HG03571 (cell line): Measurements from ENCODE around the gene MFRP.
"Not testable (repeated sequence)": the region's sequence is repeated elsewhere in the genome, so short reads cannot be mapped to it uniquely, and the experiment has no call there.

ENCODE experiments used
- ATAC-seq: cut with Tn5 transposase; IDR thresholded peaks from one replicate; pipeline ENCODE4 v1.9.1; 2021; ENCODE audit not compliant: unreplicated experiment

The MFRP gene

DNA sequence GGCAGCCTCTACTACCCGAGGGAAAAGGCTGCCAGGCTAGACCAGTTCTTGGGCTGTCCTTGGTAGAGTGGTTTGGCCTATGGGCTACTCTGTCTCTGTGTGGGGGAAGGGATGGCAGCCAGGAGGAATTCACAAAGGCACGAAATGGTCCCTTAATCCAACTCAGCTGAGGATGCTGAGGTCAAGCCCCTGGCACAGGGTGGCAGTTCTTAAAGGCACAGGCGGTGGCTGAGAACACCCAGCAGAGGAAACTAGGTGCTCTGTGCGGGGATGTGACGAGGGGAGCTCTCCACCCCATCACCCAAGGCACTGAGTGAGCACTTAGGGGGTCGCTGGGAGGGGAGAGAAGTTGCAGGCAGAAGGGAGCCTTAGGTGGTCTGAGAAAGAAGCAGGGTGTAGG is at the start of gene MFRP:
MFRP (minus strand) TSS at position 101 of the 400 bp plus-strand sequence. CDS start 192 bp downstream, outside the sequence.
- ATAC-seq: no peak

DNA sequence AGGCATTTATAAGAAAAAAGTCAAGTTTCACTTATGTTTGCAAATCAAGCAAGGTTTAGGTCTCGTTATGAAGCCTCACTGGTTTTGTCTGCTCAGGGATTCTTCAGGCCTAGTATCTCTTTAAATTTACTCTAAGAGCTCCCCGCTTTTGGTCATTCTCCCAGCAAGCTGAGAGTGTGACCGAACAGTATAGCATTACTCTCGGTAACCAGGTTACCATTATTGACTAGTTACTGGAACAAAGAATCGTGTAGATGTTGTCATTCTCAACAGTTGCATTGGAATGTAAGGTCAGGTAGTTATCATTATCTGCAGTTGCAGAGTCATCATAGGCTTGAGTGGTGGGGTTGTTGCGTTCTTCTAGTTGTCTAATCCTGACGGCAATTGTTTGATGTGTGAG is 44.8 kb upstream of the MFRP start:
- no peak for ATAC-seq

DNA sequence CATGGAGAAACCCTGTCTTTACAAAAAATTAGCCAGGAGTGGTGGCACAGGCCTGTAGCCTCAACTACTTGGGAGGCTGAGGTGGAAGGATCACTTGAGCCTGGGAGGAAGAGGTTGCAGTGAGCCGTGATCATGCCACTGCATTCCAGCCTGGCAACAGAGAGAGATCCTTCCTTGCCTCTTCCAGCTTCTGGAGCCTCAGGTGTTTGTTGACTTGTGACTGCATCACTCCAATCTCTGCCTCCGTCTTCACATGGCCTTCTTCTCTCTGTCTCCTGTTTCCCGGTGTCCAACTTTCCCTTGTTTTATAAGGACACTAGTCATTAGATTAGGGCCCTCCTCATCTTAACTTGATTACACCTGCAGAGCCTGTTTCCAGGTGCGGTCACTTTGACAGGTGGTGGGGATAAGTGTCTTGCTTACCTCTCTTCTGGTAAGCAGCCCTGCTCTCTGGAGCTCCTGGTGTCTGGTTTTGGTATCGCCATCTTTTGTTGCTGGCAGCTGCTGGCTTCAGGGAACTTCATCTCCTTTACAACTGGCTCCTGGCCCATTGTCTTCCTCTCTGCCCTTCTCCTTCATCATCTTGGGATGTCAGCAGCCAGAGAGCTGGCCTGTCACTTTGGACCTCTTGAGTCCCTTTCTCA is 43.2 kb upstream of the MFRP start:
- no peak for ATAC-seq

DNA sequence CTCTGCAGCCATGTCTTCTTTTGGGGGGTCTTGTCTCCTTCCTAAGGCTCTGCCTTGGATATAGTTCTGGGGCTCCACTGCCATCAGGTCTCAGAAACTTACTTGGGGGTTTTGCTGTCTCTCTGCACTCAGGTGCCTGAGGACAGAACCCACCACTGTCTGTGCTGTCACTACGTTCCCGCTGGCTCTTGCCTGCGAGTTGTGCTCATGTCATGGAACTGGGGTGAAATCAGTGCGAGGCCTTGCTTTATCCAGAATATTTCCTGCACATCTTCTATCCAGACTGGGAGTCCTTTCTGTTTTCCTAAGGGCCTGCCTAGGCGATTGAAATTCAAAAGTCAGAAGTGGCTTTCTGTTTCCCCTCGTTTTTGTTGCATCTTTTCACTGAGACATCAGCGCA is 41.6 kb upstream of the MFRP start:
- ATAC-seq: no peak

DNA sequence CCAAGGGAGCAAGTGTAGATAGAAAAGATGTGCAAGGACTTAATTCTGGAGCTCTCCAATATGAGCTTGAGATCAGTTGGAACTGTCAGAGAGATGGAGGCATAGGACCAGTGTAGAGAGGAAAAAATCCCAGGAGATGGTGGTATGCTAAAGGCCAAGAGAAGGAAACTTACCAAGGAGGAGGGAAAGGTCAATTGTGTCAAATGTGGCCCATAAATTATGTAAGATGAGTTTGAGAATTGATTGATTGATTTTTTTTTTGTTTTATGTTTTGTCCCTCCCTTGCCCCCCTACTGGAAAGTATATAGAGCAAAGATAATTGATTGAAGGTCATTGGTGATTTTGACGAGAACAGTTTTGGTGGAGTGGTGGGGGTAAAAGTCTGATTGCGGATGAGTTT is 37.8 kb upstream of the MFRP start:
- ATAC-seq: no peak

DNA sequence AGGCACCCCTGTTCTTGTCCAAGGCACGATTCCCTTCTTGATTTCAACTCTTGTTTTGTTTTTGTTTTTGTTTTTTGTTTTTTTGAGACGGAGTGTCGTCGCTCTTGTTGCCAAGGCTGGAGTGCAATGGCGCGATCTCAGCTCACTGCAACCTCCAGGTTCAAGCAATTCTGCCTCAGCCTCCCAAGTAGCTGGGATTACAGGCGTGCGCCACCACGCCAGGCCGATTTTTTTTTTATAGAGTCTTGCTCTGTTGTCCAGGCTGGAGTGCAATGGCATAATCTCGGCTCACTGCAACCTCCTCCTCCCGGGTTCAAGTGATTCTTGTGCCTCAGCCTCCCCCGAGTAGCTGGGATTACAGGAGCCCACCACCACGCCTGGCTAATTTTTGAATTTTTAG is 36.0 kb upstream of the MFRP start:
- not testable (repeated sequence) for ATAC-seq

DNA sequence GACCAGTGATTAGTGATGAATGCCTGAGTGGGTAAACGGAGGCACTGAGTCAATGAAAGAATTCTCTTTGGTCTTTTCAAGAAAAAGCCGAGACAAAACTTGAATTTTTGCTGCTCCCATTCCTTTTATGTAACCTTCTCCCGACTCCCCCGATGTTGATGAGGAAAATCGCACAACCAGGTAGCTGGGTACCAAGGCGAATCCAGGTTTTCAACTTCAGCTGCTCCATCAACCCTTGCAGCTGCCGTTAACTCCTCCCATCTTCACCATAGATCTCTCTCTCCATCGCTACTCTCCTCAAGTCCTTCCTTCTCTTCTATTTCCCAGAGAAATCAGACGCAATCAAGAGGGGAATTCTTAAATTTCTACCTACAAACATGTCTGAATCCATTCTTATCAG is 35.6 kb upstream of the MFRP start:
- no peak for ATAC-seq

DNA sequence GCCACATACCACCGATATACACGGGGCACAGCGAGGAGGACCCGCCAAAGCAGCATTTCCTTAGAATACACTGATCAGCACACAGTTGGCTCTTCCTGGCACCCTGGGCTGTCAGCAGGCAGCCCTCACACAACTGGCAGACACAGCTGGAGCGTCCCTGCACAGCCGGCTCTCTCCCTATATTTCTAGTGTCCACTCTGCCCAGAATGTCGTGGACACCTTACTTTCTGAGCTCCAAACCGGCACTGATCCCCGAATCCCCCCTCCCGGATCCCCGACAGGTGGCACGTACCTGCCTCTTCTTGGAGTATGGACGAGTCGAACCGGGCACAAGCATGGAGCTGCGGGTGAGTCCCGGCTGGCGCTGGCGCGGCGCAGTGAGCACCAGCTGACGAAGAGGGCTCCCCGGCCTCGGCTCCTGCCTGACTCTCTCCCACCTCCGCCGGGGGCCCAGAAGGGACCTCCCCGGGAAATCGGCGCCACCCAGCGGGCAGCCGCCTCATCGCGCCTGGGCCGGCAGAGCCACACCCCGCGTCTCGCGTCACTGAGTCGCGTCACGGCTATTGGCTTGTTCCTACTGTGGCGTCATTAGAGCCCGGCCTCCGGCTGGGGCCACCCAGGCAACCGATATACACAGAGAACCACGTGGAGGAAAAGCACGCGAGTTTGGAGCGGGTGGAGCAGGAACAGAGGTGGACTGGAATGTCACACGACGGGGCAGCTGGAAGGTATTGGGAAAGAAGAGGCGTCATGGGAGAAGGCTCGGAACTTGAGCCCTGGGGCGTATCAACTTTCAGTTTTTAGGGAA is 34.9 kb upstream of the MFRP start, which contains the start of gene USP2:
USP2 (minus strand) TSS at position 510 of the 808 bp plus-strand sequence. CDS start 8,210 bp downstream, outside the sequence.
- peak; percentile 98 for ATAC-seq

DNA sequence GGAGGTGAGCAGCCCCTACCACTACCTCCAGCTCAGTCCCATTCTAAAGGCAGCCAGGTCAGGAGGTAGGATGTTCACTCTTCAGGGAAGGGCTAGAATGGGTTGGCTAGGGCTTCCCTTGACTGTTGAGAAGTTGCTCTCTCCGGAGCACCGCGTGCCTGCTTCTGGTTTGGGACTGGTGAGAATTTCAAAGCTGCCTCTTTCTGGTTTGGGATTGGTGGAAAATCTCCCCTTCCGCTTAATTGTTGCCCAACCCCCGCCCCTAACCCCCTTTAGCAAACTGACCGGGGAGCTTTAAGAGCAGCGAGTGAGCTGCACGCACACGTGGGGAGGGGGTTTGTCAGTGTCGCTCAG is 34.3 kb upstream of the MFRP start:
- ATAC-seq: no peak

DNA sequence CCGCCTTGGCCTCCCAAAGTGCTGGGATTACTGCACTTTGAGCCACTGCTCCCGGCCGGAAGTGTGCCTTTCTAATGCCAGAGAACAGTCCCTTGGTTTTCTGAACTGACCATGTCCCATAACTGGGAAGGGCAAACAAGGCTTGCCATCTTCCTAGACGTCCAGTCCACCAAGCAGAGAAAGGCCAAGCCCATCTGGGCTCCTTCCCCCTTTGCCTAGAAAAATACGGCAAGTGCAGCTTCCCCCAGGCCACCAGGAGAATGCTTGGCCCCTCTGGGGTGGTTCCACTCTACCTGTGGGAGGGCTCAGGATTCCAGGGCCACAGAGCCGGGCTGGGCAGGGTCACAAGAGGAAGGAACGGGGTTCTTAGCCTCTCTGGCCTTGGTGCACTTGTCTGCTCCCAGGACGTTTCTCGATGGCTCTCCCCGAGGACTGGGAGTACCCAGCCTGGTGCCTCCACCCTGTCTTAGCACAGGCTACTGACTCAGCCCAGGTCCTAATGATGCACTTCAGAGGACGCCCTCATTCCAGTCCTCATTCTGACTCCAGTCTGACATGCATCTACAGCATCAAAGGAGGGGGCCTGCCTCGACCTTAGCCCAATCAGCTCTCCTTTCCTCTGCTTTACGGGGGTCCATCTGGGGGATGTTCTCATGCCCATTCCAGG is 33.8 kb upstream of the MFRP start:
- no peak for ATAC-seq

DNA sequence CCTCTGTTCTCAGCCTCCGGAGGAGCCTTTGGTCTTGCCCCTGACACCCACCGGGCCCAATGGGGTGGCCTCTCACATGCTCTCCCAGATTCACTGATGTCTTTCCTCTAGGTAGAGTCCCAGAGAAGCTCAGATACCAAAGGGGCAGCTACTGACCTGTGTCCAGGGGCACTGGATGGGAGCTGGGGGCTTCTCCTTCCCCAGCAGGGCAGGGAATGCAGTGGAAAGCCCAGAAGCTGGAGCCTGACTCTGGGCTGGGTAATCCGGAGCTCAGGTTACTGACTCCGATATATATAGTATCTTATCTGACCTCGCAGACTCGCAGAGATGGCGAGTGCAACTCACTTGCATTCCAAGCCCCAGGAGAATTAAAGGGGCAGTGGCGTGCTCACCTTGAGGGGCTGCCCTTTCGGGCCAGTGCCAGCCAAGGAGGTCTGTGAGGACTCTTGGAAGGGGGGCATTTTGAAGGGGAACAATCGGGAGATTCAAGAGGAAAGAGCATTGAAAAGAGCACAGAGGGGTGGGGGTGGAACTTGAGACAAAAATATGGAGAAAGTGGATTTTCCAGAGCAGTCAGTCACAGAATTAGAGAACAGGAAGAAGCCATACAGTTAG is 32.5 kb upstream of the MFRP start:
- no peak for ATAC-seq

DNA sequence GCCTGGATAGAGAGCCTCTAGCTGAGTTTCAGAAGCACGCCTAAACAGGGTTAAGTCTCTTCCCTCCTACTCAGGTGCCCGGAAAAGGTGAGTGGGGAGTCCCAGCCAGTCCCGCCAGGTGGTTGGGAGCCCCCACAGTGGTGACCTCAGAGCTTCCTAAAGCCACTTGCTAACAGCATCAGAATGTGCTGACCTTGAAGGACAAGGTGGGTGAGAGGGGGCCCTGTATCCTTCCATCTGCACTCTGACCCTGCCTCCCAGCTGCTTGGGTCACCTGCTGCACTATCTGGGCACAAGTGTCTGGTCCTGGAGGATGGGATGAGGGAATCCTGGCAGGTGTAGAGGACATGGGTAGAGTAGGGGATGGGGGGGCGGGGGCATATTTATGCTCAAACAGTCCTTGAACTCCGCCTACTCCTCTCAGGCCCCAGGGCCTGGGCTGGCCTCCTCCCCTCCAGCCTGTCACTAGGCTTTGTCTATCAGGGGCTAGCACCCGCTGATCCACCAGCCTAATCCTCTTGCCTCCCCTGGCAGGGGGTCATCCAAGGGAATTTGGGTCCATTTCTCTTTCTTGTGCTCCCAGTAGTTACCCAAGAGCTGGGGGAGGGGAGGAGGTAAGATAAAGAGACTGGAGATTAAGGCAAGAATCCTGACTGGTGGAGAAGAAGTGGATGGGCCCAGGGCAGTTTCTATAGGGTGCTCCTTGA is 31.6 kb upstream of the MFRP start:
- no peak for ATAC-seq

DNA sequence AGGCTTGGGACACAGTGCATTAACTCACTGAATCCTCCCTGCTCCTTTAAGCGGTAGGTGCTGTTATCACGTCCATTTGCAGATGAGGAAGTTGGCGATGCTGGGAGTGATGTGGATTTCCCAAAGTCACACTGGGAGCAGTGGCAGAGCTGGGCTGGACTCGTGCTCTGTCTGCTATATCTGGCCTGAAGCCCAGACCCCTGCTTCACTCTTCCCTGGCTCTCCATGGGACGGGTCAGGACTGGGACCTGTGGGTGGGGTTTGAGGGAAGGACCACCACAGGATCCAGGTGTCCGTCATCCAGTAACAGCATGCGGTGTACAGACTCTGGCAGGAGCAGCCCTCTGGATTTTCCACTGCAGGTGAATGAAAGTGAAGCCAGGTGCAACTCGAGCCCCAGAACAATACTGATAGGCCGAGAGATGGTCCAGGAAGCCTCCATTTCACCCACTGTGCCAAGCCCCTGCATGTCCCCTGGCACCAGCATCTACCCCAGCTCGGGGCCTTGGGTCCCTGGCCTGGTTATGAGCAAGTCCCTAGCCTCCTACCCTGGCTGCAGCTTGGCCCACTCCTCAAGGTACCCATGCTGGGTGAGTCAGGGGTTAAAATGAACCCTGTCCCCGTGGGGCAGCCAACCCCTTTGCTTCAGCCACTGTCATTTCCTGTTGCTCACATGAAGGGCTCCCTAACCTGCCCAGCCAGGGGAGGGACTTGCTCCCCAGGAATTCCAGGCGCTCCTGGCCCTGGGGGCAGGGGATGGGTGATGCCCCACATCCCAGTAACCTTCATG is 30.8 kb upstream of the MFRP start:
- ATAC-seq: no peak

DNA sequence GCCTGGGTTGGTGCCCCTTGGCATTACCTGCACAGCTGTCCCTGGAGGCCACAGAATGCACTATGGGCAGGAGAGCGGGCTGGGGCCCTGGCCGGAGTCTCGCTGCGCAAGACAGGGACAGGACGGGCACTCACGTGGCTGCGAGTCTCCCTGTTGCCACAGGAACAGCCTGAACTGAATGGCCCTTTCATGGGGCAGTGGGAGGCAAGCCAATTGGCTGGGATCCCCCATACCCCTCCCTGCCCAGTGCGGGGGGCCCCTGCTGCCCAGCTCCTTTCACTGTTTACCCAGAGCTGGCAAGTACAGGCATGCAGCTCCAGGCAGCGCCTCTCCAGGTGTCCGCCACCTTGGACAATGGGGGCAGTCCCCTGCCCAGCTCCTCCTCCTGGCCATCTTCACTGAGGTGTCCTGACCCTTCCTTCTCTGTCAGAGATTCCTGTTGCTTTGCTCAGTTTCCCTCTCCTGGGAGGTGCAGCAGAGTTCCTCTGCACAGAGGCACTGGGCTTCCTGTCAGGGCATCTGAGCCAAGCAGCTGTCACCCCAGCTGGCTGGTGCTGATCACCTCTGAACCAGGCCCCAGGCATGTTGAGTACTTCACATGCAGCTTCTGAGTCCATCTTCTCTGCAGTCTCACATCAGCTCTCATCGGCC is 29.8 kb upstream of the MFRP start:
- ATAC-seq: no peak

DNA sequence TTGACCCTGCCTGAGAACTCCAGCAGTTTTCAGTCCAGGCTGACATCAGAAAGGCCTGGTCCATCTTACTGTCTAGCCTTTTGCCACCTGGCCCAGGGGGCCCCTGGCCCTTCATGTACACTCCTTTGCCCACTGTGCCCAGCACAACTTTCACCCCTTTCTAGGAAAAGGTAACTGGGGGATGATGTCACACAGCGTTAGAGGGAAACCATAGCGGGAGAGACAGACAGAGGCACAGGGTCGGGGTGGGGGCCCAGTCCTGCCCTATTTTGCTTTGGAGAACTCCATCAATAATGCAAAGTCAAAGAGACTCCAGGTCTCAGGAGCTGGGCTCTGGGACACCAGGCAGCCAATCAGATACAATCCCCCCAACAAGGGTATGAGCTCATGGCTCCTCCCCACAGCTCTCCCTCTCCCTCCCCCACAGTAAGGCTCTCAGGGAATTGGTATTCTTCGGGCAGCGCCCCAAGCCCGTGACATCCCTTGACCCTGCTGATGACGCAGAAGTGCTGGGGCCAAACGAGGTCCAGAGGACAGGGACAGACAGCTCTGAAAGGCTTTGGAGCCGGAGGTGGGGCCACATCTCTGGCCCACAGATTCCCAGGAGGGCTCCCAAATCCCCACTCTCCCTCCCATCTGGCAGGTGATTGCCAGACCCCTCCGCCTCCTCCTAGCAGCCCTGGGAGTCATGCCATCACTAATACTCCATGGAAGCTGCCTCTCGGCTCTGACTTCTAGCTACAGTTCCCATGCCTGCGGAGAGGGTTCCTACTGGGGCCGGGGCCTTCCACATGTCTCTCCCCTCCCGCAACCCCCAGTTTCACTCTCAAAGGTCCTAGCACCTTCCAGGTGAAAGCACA is 29.1 kb upstream of the MFRP start:
- ATAC-seq: no peak

DNA sequence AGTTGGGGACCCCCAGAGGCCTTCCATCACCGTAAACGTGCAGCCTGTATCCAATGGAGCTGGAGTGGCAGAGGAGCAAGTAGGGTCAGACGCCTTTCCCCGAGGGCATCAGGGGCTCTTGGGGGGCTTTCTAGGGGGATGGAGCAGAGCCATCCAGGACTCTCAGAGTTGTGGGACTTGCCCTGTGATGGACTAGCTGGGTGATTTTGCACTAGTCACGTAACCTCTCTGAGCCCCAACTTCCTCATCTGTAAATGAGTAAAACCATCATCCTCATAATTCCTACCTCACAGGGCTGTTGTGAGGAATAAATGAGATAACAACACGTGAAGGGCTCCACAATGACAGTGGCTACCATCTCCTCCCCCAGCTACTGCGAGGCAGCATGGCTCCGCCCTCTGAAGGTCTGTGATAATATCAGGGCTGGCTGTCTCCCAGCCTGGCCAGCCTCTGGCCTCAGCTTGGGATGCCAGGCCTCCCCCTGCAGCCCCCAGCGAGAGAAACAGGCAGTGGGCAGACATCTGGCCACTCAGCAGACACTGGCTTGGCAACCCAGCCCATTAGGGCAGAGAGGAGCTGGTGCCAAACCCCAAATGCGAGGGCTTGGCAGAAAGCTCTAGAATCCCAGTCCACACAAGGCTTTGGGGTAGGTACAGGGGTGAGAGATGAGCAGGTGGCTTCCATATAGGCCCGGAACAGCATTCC is 28.3 kb upstream of the MFRP start:
- ATAC-seq: no peak

DNA sequence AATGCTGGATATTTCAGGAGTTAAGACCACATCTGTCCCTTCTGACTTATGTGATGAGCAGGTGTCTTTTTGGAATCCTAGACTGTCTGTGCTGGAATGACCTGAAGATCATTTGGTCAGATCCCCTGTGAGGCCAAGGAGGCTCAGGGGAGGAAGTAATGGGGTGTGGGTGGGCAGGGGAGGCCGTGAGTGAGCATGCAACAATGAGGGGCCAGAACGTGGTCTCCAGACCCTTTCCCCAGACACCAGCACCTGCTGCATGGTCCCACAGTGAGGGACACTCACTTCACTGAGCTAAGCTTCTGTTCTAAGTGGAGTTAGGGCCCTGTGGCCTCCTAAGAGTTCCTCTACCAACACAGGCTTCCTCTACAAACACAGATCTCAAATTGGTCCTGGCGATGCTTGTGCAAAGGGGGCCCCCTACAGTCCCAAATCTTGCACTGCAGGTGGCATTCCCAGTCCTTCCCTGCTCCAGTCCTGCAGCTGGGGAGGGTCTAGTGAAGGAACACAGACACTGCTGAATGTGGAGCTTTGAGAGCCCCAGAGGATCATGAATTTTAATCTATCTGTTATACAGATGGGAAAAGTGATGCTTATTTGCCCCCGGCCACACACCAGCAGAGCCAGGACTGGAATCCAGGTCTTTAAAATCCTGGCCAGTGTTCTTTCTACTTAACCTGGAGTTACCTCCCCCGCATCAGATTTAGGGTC is 27.6 kb upstream of the MFRP start:
- no peak for ATAC-seq
